Measurements from ENCODE around the gene TCP11. TPM values are rescaled to one million over a fixed set of nuclear protein-coding genes. Genes with fewer than 3 reads are reported as not detected.
"Not testable (repeated sequence)": the region's sequence is repeated elsewhere in the genome, so short reads cannot be mapped to it uniquely, and the experiment has no call there.

Gene TCP11
- polyA plus RNA-seq, 4 donors, result 1.8 to 2.9 (median 1.9) TPM

DNA sequence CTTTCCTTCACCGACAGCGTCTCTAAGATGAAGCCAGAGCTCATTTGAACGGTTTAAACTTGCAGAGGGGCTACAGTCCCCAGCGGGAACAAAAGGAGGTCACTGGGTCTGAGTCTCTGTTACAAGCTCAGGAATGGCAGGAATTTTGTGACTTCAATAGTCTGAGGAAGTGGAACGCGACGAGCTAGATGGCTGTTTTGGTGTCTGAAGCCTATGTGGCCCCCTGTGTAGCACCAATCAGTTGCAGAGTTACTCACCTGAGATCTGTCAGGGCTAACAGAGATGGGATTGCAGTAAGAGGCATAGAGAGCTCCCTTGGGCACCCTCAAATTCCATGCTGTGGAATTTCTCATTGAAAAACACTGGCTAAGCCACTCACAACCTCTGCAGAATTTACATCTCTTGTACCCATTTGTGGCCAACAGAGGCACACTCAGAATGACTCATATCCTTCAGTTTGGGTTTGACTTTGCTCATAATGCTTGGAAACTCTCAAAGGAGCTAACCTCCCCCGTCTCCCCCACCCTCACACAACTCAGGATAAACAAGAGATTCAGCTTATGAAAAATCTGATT, 7.1 kb upstream of the TCP11 start:
- DNase-seq (ENCODE audit: low read depth in 4 of 4, low spot score in 2 of 4), result no peak

GRCh38 chr6:35147486-35147885, 6.3 kb upstream of the TCP11 start:
- no peak for DNase-seq (ENCODE audit: low read depth in 4 of 4, low spot score in 2 of 4)

DNA sequence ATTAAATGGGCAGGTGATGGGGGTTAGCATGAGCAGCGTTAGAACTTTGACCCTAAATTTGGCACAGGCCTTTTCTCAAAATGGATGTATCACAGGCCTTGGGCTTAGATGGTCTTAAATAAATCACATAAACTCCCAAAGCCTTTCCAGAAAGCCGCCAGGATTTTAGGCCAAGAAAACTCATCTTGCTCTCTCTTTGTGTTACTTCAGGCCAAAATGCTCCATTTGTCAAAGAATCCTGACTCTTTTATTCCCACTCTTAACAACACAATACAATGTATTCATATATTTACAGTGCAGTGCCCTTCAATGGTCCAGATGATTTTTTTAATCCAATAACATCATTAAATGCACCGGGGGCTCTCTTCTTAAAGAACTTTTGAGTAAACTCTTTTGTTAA, 5.9 kb upstream of the TCP11 start:
- DNase-seq (ENCODE audit: low read depth in 4 of 4, low spot score in 2 of 4), result no peak

DNA sequence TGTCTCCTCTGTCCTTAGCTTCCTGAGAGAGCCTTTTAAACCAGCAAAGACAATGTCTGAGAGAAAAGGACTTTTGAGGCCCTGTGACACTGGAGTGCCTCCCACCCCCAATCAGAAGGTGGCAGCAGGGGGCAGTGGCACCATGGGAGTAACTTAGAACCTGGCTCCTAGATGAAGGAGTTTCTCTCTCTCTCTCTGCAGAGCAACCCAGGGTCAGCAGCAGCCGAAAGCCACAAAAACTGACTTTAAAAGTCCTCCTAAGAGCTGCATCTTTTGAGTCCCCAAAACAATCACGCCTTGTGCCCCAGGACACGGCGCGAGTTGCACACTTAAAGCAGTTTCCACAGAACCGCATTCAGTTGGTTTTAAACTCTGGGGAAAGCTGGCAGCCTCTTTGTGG, 5.3 kb upstream of the TCP11 start:
- no peak for DNase-seq (ENCODE audit: low read depth in 4 of 4, low spot score in 2 of 4)

DNA sequence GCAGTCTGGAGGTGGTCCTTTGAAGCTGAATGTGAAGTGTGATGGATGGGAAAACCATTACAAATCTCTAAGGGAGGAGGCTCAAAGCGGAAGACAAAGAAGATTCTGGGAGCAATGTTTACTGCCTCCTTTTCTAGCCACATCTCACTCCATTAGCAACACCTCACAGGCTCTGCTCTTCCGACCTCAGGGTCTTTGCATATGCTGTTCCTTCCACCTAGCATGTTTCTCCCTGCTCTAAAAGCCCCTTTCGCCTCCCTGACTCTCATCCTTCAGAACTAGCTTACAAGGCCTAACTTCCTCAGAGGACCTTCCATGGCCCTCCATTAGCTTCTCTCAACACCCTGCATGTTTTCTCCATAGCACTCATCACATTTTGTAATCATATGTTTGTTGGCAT, 4.6 kb upstream of the TCP11 start:
- no peak for DNase-seq (ENCODE audit: low read depth in 4 of 4, low spot score in 2 of 4)

- DNase-seq (ENCODE audit: low read depth in 4 of 4, low spot score in 2 of 4), result no peak
These were observed 1.7 kb upstream of the TCP11 start for GRCh38 chr6:35142588-35143569.

DNA sequence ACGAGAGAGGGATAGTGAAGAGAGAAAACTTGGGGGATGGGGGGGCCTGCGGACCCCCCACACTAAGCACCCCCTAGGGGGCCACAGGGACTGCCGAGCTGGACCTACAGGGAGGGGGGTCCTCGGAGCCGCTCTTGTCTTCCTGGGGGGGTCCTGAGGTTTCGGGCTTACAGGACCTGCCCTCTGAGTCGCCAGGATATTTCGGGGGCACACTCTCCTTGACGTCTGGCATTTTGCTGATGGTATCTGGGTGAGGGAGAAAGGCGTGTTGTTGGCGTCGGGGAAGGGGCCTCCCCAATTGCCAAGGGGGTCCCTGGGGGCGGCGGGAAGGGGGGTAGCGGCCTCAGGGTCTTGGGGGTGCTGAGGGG, 516 bp downstream of the TCP11 start:
- DNase-seq (ENCODE audit: low read depth in 4 of 4, low spot score in 2 of 4), result no peak

GRCh38 chr6:35139924-35140638, 1.1 kb downstream of the TCP11 start:
- no peak for DNase-seq (ENCODE audit: low read depth in 4 of 4, low spot score in 2 of 4)

DNA sequence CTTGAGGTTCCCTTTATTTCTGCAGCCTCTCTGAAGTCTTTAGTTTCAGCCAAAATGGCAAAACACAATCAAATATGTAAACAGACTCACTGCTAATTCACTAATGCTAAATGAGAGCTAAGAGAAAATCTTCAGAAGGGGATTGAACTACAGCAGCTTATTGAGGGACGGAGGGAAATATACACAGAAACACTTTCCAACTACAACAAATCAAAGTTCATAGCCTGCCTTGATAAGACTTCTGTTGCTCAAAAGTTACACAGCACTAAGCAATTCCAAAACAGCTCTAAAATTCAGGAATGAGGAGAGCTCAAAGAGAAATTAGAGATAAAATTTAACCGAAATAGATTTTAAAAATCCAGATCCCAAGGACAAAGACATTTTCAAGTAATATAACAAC, 1.7 kb downstream of the TCP11 start:
- no peak for DNase-seq (ENCODE audit: low read depth in 4 of 4, low spot score in 2 of 4)

- not testable (repeated sequence) for DNase-seq (ENCODE audit: low read depth in 4 of 4, low spot score in 2 of 4)
These were observed 2.9 kb downstream of the TCP11 start for GRCh38 chr6:35138191-35138590.

DNA sequence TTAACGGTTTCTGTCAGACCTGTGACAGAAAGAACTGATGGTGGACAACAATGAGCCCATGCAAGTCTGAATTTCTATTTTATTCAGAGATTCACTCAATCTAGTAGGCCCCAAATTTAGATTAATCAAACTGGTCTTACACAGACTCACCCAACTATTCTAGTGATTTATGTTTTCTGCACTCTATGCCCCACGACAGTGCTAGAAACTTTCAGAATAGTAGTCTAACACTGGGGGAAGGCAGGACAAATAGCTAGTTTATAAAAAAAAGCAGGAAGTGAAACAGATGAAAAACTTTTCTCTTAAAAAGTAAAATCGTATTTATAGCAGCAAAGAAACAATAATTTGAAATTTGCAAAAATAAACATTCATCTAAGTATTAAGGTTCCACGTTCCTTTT, 5.0 kb downstream of the TCP11 start:
- no peak for DNase-seq (ENCODE audit: low read depth in 4 of 4, low spot score in 2 of 4)

GRCh38 chr6:35128496-35128895, 12.6 kb downstream of the TCP11 start:
- DNase-seq (ENCODE audit: low read depth in 4 of 4, low spot score in 2 of 4), result no peak

GRCh38 chr6:35128042-35128441, 13.1 kb downstream of the TCP11 start:
- no peak for DNase-seq (ENCODE audit: low read depth in 4 of 4, low spot score in 2 of 4)

- no peak for DNase-seq (ENCODE audit: low read depth in 4 of 4, low spot score in 2 of 4)
These were observed 16.8 kb downstream of the TCP11 start for GRCh38 chr6:35124356-35124755.

DNA sequence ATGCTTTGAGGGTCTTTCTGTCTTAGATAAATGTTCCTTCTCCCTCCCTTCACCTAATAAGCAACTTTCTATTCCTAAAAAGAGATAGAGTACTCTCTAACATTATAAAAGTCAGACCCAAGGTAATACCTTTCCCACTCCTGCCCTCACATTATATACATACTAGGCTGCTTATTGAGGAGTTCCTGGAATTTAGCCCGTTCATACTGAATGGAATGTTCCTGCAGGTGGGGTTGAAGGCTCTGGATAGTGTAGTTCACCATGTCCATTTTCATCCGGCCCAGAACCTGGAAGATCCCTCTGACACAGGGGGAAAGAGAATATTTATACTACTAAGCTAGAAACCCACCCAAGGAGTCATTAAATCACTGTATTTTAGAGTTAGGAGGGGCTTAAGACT, 20.4 kb downstream of the TCP11 start:
- DNase-seq (ENCODE audit: low read depth in 4 of 4, low spot score in 2 of 4), result no peak

GRCh38 chr6:35108309-35108885, 32.7 kb downstream of the TCP11 start:
- no peak for DNase-seq (ENCODE audit: low read depth in 4 of 4, low spot score in 2 of 4)

DNA sequence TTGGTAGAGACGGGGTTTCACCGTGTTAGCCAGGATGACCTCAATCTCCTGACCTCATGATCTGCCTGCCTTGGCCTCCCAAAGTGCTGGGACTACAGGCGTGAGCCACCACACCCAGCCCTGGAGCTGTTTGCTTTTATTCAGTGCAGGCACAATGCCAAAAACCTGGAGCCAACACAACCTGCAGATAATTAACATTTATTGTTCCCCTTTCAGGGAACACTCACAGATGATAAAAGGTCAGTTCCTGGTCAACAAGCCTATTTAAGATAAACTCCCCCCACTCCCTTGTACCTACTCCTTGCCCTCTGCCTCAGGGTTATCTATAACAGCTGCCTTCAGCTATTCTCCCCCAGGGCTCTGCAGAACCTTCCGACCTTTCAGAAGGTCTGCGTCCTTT, 33.4 kb downstream of the TCP11 start:
- DNase-seq (ENCODE audit: low read depth in 4 of 4, low spot score in 2 of 4), result not testable (repeated sequence)

GRCh38 chr6:35107208-35107607, 33.9 kb downstream of the TCP11 start:
- not testable (repeated sequence) for DNase-seq (ENCODE audit: low read depth in 4 of 4, low spot score in 2 of 4)

- not testable (repeated sequence) for DNase-seq (ENCODE audit: low read depth in 4 of 4, low spot score in 2 of 4)
These were observed 35.1 kb downstream of the TCP11 start for GRCh38 chr6:35106061-35106460.

DNA sequence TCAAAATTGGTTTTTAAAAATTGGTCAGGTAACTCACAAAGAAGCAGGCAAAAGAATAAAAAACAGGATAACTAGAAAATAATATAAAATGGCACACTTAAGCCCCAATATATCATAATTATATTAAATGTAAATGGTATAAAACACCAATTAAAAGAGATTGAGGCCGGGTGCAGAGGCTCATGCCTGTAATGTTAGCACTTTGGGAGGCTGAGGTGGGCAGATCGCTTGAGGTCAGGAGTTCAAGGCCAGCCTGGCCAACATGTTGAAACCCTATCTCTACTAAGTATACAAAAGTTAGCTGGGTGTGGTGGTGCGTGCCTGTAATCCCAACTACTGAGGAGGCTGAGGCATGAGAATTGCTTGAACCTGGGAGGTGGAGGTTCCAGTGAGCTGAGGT, 36.1 kb downstream of the TCP11 start:
- DNase-seq (ENCODE audit: low read depth in 4 of 4, low spot score in 2 of 4), result no peak

DNA sequence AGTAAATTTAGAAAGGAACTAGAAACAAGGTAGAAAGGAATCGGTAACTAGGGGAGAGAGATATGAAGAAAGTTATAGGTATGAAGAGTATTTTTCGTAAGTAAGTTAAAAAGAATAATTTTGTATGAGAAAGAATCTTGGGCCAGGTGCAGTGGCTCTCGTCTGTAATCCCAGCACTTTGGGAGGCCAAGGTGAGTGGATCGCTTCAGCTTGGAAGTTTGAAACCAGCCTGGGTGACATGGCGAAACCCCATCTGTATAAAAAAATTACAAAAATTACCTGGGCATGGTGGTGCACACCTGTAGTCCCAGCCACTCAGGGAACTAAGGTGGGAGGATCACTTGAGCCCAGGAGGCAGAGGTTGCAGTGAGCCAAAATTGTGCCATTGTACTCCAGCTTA, 42.0 kb downstream of the TCP11 start:
- DNase-seq (ENCODE audit: low read depth in 4 of 4, low spot score in 2 of 4), result no peak
